Upper lobe of right lung (tissue), 1 donor: ENCODE results near the gene FANCE. TPM values are rescaled to one million over a fixed set of nuclear protein-coding genes. Genes with fewer than 3 reads are reported as not detected.

Experiments used
- ATAC-seq: fragments of 200-7000 bp; cut with Tn5 transposase; one replicate; pipeline ENCODE4 v1.9.1; 2020; ENCODE audit warnings: mild to moderate bottlenecking, moderate library complexity
- DNase-seq: peaks from one replicate; pipeline ENCODE4 v3.0.0-alpha.2; 2020
- H3K27ac ChIP-seq: fragments of 200-600 bp; one replicate; pipeline ENCODE4 v1.8.0; 2022
- H3K27me3 ChIP-seq: fragments of 200-600 bp; one replicate; pipeline ENCODE4 v1.8.0; 2022; ENCODE audit warnings: mild to moderate bottlenecking
- H3K36me3 ChIP-seq: fragments of 200-600 bp; one replicate; pipeline ENCODE4 v1.8.0; 2022
- H3K4me1 ChIP-seq: fragments of 200-600 bp; one replicate; pipeline ENCODE4 v1.8.0; 2022
- H3K4me3 ChIP-seq: fragments of 200-600 bp; one replicate; pipeline ENCODE4 v1.8.0; 2022; ENCODE audit warnings: mild to moderate bottlenecking
- H3K9me3 ChIP-seq: fragments of 200-600 bp; one replicate; pipeline ENCODE4 v1.8.0; 2022
- CTCF ChIP-seq: fragments of 200-600 bp; IDR thresholded peaks from one replicate; pipeline ENCODE4 v1.8.0; 2022; ENCODE audit warnings: antibody characterized with exemption
- intact Hi-C: fragments of 100-400 bp; cut with DNase I; formaldehyde crosslinking; loops from one replicate; pipeline ENCODE4 v1.11.0; 2022
- total RNA-seq: library from RNA; stranded (reverse); fragmentation: NEBNext Ultra II Directional; extraction: Animal tissue kit (Norgen Biotek cat#: 25700); gene quantifications from one replicate; pipeline ENCODE4 v1.2.1, GENCODE V29; 2021
- donor health status: DM: no; HTN: yes; CAD: no; lungs with severe emphysema.

The FANCE gene
- total RNA-seq, 1 donor from 2014 or later = 10.4 TPM

- Histone ChIP-seq H3K27ac (peak overlapping the region; percentile 70), H3K4me1 (peaks cover 54% of the 10 kb centered on the region), H3K9me3 (no peaks in the 10 kb centered on the region), H3K36me3 (no peaks in the 10 kb centered on the region), H3K4me3 (no peak overlapping the region), H3K27me3 (no peaks in the 10 kb centered on the region)
- intact Hi-C loops = no loop called here
- DNase-seq (peak; percentile 77), ATAC-seq (peak; percentile 49)
- TF ChIP-seq CTCF = no peak
These were observed 35.7 kb downstream of the FANCE start for GRCh38 chr6:35487658-35488516.

- Histone ChIP-seq H3K9me3 (no peaks in the 10 kb centered on the region), H3K4me3 (no peak overlapping the region), H3K36me3 (no peaks in the 10 kb centered on the region), H3K27ac (no peak overlapping the region), H3K27me3 (no peaks in the 10 kb centered on the region), H3K4me1 (peaks cover 56% of the 10 kb centered on the region)
- ATAC-seq (no peak), DNase-seq (no peak)
- intact Hi-C loops = no loop called here
- no peak for TF ChIP-seq CTCF
These were observed 36.4 kb downstream of the FANCE start for GRCh38 chr6:35488517-35488862.

GRCh38 chr6:35489066-35489465, 36.9 kb downstream of the FANCE start:
- peaks cover 60% of the 10 kb centered on the region for H3K4me1 ChIP-seq
- DNase-seq (no peak), ATAC-seq (no peak)
- H3K27ac ChIP-seq = peak overlapping the region; percentile 17
- TF ChIP-seq CTCF = no peak
- no peaks in the 10 kb centered on the region for H3K36me3 ChIP-seq
- H3K4me3 ChIP-seq = no peak overlapping the region
- no peaks in the 10 kb centered on the region for H3K27me3 ChIP-seq
- H3K9me3 ChIP-seq = no peaks in the 10 kb centered on the region
- intact Hi-C loops = no loop called here

- DNase-seq (peak; percentile 77), ATAC-seq (peak; percentile 25)
- TF ChIP-seq CTCF = no peak
- Histone ChIP-seq H3K4me3 (no peak overlapping the region), H3K36me3 (no peaks in the 10 kb centered on the region), H3K4me1 (peaks cover 65% of the 10 kb centered on the region), H3K9me3 (no peaks in the 10 kb centered on the region), H3K27ac (peak overlapping the region; percentile 44), H3K27me3 (no peaks in the 10 kb centered on the region)
- intact Hi-C loops = no loop called here
These were observed 38.1 kb downstream of the FANCE start for GRCh38 chr6:35489995-35490791.

GRCh38 chr6:35490821-35491557, 38.9 kb downstream of the FANCE start:
- DNase-seq (no peak), ATAC-seq (no peak)
- Histone ChIP-seq H3K9me3 (no peaks in the 10 kb centered on the region), H3K27me3 (no peaks in the 10 kb centered on the region), H3K36me3 (no peaks in the 10 kb centered on the region), H3K4me3 (no peak overlapping the region), H3K4me1 (peaks cover 60% of the 10 kb centered on the region), H3K27ac (peak overlapping the region; percentile 44)
- TF ChIP-seq CTCF = no peak
- intact Hi-C loops = no loop called here
